ENCODE data around the gene RAB3A.
"Not testable (repeated sequence)": the region's sequence is repeated elsewhere in the genome, so short reads cannot be mapped to it uniquely, and the experiment has no call there.

The RAB3A gene

DNA sequence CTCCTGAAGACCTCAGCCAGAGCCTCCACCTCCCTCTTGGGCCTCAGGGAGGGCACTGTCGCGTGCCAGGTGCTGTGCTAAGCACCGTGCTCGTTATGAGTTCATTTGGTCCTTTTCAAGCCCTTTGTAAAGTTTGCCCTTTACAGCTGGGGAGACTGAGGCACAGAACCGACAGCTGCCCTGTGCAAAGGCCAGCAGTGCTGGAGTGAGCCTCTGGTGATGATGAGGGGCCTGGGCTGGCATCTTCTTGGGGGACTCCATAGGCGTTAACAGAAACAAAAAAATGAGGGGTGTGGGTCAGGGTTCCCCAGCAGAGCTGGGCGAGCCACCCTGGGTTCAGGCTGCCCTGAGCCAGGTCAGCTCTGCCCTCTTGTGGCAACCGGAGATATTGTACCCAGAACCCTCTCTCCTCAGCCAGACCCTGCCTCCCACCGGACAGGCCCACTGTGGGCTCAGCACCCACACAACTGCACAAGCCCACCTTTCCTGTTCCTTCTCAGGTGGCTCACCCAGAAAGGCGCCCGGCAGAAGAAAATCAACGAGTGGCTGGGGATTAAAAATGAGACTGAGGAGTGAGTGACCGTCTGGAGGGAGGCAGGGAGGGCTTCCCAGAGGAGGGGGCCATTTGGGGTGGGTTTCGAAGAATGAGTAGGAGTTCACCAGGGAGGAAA is 35.7 kb downstream of the RAB3A start:
- DNase-seq = no peak

- no peak for DNase-seq
These were observed 36.8 kb downstream of the RAB3A start for GRCh38 chr19:18167011-18167410.

DNA sequence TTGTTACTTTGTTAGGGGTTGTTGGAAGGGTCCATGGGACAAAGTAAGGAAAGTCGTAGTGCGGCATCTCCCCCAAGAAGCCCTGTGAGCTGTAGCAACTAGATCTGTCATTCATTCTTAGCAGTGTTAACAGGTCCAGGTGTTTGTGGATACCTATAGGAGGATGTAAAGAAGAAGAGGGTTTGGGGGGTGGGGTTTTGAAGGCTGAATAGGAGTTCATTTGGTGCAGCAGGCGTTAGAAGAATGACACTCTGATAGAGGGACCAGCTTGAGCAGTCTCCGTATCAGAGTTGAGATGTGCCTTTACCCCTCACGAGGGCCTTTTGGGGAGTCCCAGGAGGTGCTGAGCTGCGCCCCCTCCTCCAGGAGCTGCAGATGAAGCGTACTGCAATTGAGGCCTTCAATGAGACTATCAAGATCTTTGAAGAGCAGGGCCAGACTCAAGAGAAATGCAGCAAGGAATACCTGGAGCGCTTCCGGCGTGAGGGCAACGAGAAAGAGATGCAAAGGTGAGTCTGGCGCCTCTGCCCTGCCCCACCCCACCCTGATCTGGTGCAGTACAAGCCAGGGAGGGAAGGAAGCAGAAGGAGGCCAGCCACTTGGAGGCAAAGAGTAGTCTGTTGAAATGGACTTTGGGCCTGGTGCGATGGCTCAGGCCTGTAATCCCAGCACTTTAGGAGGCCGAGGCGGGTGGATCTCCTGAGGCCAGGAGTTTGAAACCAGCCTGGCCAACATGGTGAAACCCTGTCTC is 37.9 kb downstream of the RAB3A start:
- DNase-seq = no peak

GRCh38 chr19:18164072-18164471 is 39.8 kb downstream of the RAB3A start:
- no peak for DNase-seq

DNA sequence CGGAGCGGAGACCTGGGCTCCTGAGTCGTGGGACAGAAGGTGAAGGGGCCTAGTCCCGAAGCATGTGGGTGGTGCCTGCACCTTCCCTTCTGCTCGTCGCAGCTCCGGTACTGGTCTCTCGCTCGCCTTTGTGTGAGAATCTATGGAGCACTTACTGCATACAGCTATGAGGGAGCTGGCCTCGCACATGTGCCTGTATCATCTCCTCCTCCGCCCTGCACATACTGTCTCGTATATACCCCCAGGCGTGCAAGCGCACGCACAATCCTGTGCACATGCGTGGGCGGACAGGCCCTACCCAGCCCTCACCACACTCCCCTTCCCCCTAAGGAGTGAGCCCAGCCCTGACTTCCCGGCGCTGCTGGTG is 42.2 kb downstream of the RAB3A start:
- DNase-seq = no peak

DNA sequence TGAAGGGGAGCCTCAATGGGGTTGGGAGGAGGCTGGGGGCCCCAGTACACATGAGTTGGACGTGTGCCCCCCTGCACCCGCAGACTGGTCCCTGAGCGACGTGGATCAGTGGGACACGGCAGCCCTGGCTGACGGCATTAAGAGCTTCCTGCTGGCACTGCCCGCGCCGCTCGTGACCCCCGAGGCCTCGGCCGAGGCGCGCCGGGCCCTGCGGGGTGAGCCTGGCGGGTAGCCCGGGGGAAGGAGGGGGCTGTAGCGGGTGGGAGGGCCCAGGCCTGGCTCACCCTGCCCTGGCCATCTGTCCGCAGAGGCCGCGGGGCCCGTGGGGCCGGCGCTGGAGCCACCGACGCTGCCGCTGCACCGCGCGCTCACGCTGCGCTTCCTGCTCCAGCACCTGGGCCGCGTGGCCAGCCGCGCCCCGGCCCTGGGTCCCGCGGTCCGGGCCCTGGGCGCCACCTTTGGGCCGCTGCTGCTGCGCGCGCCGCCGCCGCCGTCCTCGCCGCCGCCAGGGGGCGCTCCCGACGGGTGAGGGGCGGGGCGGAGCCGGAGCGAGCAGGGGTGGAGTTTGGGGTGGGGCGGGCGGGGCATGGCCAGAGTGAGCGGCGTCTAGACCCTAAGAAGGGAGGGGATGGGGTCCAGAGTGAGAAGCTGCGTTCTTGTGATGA is 42.7 kb downstream of the RAB3A start:
- peak; percentile 54 for DNase-seq

DNA sequence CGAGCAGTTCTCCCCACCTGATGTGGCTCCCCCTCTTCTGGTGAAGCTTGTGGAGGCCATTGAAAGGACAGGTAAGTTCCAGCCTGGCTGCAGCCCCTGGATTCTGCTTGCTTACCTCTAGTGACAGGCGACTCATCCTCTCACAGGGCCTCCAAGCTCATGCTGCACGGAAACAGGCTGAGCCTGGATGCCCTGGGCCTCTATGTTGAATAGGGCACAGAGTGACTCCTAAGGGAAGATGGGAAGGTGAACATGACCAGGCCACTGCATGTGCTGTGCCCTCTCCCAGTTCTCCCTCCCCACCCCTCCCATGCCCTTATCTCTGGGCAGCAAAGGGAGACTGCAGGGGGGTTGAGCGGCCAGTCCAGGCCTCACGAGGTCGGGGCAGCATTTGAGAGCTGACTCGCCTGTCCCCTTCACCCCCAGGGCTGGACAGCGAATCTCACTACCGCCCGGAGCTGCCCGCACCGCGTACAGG is 43.3 kb downstream of the RAB3A start:
- no peak for DNase-seq

- no peak for DNase-seq
These were observed 44.0 kb downstream of the RAB3A start for GRCh38 chr19:18159810-18160209.

- DNase-seq = not testable (repeated sequence)
These were observed 44.7 kb downstream of the RAB3A start for GRCh38 chr19:18159059-18159616.

DNA sequence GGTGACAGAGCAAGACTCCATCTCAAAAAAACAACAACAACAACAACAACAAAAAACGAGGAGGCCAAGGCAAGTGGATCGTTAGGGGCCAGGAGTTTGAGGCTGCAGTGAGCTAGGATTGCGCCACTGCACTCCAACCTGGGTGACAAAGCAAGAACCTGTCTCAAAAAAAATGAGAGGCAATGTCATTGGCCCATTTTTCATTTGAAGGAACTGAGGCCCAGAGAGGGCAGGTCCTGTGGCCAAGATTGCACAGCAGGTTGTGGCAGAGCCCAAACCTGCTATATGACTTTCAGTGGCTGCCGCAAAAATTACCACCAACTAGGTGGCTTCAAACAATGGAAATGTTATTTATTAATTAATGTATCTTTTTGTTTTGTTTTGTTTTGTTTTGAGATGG is 45.4 kb downstream of the RAB3A start:
- no peak for DNase-seq

DNA sequence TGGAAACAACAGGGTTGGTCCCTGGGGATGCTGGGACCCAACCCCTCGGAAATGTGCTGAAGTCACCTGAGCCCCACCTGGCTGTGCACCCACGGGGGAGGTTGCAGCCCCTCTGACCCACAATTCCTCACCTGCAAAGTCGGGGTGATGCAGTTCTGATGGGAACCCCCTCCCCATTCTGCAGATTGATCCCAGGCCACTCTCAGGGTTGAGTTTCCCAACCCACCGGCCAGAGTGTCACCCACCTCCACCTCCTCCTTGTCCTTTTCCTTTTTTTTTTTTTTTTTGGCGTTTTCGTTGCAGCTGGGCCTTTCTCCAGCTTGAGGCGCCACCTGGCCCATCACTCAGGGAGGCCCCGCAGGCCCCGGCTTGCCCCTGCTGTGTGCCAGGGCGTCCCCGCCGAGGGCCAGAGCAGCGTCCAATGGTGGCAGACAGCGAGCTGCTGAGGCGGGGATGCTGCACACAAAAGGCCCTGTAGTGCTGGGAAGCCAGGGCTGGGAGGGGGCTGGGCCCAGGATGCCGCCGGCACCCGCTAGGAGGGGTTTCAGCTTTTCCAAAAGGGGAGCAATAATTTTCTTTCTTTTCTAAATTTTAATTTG is 46.3 kb downstream of the RAB3A start:
- DNase-seq = no peak

DNA sequence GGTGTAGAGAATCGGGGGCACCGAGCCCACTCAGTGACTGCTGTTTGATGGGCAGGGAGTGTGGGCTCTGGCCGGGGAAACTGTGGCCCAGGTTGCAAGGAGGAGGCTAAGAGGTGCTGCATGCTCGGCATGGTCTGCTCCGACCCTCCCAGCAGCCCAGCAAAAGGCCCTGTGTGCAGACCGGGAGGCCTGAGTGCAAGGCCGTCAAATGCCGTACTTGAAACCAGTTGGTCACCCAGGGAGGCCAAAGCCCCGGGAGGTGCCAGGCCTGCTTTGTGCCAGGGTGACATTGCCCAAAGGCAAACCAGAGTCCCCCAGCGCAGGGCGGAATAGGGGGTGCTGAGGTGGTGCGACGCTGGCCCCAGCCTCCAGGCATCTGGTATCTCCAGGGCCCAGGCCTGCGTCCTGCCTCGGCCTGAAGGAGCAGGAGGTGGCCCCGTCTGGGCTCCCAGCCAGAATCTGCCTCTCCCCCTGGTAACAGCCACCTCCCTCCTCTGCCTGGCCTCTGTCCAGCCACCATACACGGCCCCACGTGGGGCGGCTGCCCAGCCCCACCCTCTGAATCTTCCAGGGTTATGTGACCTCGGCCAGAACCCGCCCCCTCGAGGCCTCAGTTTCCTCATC is 46.9 kb downstream of the RAB3A start:
- peak; percentile 73 for DNase-seq

DNA sequence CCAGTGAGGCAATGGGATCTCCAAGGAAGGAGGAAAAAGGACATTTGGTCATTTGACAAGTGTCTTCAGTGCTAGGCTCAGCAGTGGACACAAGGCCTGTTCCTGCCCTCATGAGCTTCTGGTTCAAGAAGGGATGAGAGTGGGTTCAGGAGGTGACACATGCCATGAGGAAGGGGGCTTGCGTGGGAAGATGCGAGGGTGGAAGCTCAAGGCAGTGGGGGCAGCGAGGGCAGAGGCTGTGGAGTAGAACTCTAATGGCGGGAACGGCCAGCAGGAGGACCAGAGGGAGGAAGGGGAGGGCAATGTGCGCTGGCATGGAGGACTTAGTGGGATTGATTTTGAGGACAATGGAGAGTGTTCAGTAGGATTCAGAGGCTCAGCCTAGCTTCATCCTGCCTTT is 47.6 kb downstream of the RAB3A start:
- no peak for DNase-seq

DNA sequence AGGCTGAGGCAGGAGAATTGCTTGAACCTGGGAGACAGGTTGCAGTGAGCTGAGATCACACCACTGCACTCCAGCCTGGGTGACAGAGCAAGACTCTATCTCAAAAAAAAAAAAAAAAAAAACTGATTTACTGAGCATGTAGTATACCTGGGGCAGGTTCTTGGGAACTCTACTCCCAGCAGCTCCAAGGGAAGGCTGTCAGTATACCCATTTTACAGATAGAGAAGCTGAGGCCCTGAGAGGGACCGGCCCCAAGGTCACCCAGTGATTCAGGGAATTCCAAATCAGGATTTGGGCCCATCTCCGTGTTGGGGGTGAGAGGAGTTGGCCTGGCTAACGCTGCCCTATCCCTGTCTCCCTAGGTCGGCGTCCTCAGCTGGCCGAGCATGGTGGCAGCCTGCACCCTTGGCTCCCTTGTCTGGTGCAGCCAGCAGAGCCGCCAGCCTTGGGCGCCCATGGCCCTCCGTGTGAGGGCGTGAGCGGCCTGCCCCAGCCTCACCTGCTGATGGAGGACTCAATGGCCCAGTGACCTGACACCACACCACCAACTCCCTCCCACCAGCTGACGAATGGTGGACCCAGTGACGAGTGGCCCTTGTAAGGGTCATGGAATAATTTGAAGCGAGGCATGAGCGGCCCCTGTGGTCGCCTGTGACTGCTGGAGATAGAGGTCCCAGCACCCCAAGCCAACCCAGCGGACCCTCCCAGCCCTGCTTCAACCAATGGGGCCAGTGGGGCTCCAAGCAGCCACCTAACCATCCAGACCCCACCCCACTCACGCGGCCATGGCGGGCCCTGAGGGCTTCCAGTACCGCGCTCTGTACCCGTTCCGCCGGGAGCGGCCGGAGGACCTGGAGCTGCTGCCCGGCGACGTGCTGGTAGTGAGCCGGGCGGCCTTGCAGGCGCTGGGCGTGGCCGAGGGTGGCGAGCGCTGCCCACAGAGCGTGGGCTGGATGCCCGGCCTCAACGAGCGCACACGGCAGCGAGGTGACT is 48.5 kb downstream of the RAB3A start:
- no peak for DNase-seq

DNA sequence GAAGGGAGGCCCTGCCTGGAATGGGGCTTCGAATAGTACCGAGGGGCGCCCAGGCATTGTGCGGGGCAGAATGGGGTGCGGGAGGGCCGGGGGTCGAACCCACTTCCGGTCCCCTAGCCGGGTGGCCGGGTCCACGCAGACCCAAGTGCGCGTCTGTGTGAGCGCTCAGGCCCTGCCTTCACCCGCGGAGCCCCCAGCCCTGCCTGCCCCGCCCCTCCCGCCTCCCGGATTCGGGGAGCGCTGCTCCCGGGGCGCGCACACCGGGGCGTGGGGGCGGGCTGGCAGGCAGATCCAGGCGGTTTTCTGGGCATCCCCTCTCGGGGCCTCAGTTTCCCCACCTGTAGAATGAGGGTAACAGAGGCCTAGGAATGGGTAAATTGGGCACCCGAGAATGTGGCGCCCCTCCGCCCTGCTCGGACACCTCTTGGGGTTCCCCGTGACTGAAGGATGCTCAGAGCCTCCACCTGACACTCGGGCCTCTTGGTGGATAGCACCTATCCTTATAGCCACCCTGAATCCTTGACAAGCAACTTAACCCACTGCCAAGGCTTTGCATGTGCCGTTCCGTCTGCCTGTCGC is 50.2 kb downstream of the RAB3A start:
- no peak for DNase-seq

- peak; percentile 99 for DNase-seq
These were observed 50.9 kb downstream of the RAB3A start, which contains the start of gene PIK3R2 for GRCh38 chr19:18152817-18153555. Gene PIK3R2, plus strand, starts transcription at chr19:18153163. Its CDS starts 2,717 bp downstream, at chr19:18155880.

GRCh38 chr19:18152442-18152816 is 51.4 kb downstream of the RAB3A start:
- DNase-seq = peak; percentile 98

DNA sequence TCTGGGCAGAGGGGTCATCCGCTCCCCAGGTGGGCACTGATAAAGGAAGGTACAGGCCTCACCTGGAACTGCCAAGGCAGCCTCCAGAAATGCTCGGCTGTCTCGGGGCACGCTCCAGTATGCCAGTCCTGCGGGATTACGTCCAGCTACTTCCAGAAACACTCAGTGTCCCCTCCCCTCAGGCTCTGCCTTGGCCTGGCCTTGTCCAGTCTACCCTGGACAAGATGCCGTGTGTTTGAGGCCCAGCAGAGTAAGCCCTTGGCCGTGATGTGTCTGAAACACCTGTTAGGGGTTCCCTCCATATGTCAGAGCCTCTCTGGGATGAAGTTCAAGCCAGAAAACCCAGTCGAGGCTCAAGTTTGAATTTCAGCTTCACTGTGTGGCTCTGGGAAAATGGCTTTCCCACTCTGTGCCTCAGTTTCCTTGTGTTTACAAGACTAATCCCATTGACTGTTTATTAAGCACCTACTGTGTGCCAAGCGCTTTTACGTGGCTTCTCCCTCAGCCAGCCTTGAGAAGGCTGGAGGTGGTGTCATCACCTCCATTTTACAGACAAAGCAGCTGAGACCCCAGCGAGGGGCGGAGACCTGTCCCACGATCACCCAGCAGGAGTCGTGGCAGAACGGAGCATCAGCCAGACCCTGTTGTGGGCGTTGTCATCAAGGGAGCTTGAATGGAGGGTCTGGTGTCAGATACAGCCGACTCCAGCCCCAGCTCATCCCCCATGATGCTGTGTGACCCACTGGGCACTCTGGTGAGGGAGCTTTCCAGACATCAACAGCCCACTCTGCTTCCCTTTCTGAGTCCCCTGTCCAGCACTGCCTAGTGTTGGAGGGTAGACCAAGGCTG is 52.8 kb downstream of the RAB3A start:
- DNase-seq = no peak

- no peak for DNase-seq
These were observed 54.3 kb downstream of the RAB3A start for GRCh38 chr19:18149596-18149975.
